ENCODE data around the gene ENOX1.

Gene ENOX1

DNA sequence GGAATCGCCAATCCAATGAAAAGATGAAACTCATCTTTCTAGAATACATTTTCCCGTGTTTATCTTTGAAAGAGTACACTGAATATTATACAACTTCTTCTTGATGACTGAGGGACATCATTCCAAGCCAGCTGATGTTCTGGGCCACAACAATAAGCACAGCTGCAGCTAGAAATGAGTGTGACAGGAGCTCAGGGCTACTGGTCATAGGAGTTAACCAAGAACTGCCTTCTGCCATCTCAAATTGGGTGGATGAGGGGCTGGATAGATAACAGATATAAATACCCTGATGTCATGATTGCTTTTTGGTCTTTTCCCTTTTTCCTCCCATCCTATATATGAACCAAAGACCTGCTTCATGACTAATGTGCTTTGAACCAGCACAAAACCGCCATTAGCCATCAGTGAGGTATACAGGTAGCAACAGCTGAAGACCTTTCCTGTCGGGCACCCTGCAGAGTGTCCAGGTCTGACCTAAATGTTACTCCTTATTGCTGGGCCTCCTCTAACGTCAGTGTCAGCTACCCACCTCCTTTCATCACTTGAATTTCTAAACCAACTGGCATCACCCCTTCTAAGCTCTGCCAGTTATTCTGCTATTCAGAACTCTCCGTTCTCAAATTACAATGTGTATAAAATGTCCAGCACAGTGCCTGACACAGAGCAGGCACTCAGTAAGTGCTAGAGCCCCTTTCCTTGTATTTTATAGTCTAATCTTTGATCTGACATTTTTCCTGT, 178.2 kb downstream of the ENOX1 start:
- no peak for DNase-seq (ENCODE audit: low read depth in 3 of 3)

DNA sequence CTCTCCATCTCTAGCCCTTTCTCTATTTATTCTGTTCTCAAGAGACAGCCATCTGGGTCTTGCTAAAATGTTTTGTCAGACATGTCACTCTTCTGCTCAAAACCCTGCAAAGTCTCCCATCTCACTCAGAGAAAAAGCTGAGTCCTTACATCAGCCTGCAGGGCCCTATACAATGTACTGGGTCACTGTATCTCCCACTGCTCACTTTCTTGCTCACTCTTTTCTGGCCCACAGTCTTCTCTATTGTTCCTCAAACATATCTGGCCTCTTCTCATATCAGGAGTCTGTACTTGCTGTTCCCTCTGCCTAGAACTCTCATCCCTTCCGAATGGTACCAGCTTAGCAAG, 189.2 kb downstream of the ENOX1 start:
- no peak for DNase-seq (ENCODE audit: low read depth in 3 of 3)

DNA sequence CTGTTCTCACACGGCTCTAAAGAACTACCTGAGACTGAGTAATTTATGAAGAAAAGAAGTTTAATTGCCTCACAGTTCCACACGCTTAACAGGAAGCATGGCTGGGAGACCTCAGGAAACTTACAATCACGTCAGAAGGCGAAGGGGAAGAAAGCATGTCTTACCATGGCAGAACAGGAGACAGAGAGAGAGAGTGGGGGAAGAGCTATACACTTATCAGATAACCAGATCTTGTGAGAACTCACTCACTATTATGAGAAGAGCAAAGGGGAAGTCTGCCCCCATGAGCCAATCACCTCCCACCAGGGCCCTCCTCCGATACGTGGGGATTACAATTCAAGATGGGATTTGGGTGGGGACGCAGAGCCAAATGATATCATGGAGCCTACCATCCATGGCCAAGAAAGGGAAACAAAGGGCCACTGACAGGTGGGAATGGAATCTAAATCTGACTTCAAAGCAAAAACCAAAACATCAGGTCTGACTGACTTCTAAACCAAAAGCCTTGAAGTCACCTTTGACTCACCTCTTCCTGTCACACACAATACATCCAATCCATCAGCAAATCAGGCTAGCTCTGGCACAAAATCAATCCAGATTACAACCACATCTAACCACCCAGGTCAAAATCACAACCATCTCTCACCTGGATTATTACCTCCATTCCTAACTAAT, 189.7 kb downstream of the ENOX1 start:
- DNase-seq (ENCODE audit: low read depth in 3 of 3): no peak

DNA sequence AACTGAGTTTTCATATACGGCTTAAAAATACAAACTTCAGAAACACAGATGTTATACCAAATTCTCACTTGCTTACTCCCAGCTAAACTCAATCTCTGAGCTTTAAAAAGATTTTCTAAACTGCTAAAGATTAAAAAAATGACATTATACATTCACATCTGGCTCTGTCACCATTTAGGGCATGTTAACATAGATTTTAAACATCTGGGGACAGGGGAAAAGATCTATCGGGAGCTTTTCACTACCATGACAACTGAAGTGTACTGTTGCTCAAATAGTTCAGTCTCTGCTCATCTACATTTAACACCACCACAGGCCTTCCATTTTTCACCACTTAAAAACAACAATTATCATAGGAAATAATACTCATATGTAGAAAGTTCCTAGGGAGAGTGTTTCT, 190.8 kb downstream of the ENOX1 start:
- no peak for DNase-seq (ENCODE audit: low read depth in 3 of 3)

DNA sequence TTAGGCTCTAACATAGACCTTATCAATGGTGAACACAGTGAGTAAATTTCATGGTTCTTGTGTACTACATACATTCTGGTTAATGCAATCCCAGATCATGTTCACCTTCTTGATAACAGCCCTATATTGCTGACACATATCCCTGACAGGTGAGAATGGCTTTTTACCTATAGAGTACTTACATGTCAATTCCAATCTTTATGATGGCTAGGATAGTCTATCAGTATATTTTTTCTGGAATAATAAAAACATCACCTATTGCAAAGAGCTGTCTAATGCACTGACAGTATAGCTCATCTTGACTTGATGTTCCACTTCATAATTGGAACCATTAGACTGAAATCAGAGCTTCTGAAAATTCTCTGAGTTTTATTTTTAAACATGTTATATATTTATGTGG, 199.4 kb downstream of the ENOX1 start:
- no peak for DNase-seq (ENCODE audit: low read depth in 3 of 3)

GRCh38 chr13:43584751-43585150, 202.0 kb downstream of the ENOX1 start:
- DNase-seq (ENCODE audit: low read depth in 3 of 3): no peak

DNA sequence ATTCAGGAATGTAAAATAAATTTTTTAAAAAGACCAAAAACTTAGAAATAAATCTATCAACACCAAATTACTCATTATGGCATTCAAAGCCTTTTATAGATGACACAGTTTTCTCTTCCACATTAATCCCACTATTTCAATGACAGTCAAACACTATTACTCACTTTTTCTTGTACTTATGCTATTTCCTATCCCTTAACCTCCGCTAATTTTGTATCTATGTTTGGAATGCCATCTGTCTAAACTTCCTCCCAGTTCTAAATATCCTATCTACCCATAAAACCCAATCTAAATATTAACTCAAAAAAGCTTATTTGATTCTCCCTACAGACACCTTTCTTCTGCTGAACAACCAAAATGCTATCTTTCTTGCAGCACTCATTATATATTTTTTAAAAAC, 203.5 kb downstream of the ENOX1 start:
- no peak for DNase-seq (ENCODE audit: low read depth in 3 of 3)

DNA sequence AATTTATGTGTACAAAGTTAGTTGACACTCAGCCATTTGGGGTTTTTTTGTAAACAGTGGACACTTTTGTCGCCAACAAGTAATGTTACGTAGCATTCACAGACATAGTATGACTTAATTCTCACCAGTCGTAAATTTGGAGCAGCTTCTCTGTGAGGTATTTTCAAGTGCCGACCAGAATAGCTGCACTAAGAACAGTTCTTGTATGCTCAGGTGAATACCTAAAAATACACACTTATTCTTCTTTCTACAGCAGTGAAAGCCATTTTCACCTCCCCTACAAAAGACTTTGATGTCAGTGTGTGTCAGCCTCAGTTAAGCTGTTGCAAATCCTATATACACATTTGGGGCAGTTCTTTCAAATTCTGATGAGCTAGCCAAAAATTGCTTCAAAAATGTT, 206.5 kb downstream of the ENOX1 start:
- DNase-seq (ENCODE audit: low read depth in 3 of 3): no peak

GRCh38 chr13:43579321-43579720, 207.5 kb downstream of the ENOX1 start:
- DNase-seq (ENCODE audit: low read depth in 3 of 3): no peak

- DNase-seq (ENCODE audit: low read depth in 3 of 3): no peak
These were observed 212.2 kb downstream of the ENOX1 start for GRCh38 chr13:43574605-43575004.

- DNase-seq (ENCODE audit: low read depth in 3 of 3): no peak
These were observed 212.8 kb downstream of the ENOX1 start for GRCh38 chr13:43573802-43574514.

GRCh38 chr13:43573361-43573740, 213.4 kb downstream of the ENOX1 start:
- no peak for DNase-seq (ENCODE audit: low read depth in 3 of 3)

DNA sequence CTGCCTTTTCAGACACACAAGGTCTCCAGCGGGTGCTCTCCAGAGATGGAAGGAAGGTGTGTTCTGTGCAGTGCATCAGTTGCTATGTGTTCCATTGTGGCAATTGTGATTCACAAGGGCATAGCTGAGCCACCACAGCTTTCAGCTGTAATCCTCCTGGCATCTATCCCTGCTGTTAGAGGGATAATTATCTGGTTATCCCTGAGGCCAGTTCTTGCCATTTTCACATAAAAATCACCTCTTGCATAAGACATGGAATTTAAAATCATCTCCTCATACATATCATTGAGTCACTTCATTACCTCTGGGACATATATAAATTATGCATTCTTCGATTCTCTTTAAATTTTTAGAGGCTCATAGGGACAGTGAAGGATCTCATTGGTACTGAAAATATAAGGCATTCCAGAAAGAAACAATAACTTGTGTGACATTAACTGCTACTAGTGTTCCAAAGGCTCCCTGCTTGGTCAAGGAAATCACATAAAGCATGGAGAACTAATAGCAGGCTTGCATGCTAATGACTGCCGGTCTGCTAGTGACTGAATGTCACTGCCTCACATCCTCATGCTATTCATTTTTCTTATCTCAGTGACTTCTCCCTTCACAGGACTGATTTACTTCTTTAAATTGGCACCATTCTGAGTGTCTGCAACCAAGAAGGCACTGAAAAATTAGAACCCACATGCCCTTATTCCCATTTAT, 214.0 kb downstream of the ENOX1 start:
- no peak for DNase-seq (ENCODE audit: low read depth in 3 of 3)

- no peak for DNase-seq (ENCODE audit: low read depth in 3 of 3)
These were observed 217.1 kb downstream of the ENOX1 start for GRCh38 chr13:43569658-43570057.

DNA sequence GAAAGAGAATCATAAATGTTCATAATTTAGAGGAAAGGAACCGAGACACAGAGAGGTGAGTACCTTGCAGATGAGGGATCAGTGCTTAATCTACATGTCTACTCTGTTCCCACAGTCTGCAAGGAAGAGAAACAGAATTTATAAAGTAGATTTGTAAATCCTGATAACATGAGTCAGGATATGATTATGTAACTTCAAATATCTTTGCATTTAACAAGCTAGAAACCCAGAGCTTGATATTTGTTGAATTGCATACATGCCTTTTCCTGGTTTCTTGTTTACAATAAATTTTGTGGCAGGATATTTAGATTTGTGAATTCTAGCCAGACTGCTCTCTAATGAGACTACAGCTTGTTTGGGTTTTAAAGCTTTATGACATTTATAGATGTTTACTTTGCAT, 219.2 kb downstream of the ENOX1 start:
- DNase-seq (ENCODE audit: low read depth in 3 of 3): no peak

- DNase-seq (ENCODE audit: low read depth in 3 of 3): no peak
These were observed 221.8 kb downstream of the ENOX1 start for GRCh38 chr13:43564952-43565351.

DNA sequence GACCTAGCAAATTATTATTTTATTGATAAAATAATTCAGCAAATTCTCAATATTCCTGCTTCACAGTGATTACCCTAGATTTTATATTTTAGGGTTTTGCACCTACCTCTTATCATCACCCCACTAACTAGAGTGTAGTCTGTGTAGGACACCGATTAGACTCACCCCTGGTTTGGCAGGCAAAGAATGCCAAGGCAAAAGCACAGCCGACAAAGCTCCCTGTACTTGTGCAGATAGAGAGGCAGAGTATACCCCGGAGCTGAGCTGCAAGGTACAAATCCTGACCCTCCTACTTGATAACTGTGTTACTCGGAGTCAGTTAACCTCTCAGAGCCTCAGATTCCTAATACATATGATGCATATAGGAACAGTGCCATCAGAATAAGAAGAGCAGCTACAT, 225.7 kb downstream of the ENOX1 start:
- no peak for DNase-seq (ENCODE audit: low read depth in 3 of 3)

DNA sequence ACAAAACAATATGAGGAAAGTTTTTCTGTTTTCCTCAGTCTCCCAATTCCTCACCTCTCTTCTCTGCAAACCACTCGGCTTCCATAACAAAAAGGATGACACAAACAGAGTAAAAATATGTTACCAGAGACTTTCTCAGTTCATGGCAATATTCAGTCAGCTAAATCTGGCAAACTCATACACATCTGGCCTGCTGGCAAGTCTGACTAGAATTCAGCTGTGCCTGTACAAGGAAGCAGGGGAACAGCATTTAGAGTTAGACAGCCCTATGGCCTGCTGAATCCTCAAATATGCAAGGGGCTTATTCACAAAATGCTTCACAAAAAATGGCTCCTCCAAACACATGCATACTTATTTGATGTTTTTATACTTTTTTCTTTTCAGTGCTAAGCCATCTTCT, 227.8 kb downstream of the ENOX1 start:
- DNase-seq (ENCODE audit: low read depth in 3 of 3): no peak

- no peak for DNase-seq (ENCODE audit: low read depth in 3 of 3)
These were observed 228.4 kb downstream of the ENOX1 start for GRCh38 chr13:43558326-43558725.

DNA sequence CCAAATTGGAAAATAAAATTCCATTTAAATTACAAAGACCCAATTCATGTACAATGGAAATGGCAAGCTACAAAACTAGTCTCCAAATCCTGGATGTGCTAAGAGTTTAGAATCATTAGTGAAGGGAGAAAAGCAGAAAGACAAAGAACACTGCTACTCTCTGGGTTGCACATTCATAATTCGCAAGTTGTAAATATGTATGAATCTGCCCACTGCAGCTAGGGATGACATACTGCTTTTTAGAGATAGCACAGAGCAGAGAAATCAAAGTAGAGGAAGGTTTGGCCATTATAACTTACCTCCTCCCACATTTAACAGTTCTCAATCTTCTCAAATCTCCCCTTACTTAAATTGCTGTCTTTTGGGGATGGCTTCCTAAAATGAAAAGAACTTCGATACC, 231.1 kb downstream of the ENOX1 start:
- DNase-seq (ENCODE audit: low read depth in 3 of 3): no peak

GRCh38 chr13:43551897-43552456, 234.8 kb downstream of the ENOX1 start:
- DNase-seq (ENCODE audit: low read depth in 3 of 3): no peak

DNA sequence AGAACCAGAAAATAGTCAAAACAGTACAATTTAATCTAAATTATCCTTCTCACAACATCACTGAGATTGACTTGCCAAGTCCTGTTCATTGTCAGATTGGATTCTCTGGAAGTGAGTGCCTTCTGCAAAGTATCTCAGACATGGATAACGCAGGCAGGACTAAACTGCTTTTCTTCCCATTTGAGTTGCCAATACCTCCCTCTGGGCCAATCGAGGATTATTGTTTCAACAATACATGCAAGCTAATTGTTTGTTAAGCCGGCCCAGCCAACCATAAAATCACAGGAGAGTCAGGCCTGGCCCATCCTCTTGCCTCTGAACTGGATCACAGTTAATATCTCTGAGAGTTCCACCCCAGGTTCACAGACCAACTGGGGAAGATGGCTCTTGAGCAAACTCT, 240.0 kb downstream of the ENOX1 start:
- DNase-seq (ENCODE audit: low read depth in 3 of 3): no peak
